Measurements from ENCODE around the gene GBF1.

DNA sequence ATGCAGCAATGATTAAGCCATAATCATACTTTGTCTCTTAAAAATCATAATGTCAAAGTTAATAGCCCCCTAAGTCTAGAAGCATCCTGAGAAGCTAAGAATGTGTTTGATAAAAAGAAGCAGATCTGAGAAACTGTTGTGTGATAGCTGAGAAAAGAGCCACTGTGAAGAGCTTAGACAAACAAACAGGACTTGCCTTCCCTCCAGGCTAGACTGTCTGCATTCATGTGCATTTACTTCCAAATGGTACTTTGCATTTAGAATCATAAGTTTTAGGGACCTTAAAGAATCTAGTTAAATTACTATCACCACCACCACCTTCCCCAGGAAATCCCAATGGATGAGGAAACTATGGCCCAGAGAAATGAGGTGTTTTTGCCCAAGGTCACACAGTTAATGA is 87.4 kb downstream of the GBF1 start:
- TF ChIP-seq, protein P1, sequence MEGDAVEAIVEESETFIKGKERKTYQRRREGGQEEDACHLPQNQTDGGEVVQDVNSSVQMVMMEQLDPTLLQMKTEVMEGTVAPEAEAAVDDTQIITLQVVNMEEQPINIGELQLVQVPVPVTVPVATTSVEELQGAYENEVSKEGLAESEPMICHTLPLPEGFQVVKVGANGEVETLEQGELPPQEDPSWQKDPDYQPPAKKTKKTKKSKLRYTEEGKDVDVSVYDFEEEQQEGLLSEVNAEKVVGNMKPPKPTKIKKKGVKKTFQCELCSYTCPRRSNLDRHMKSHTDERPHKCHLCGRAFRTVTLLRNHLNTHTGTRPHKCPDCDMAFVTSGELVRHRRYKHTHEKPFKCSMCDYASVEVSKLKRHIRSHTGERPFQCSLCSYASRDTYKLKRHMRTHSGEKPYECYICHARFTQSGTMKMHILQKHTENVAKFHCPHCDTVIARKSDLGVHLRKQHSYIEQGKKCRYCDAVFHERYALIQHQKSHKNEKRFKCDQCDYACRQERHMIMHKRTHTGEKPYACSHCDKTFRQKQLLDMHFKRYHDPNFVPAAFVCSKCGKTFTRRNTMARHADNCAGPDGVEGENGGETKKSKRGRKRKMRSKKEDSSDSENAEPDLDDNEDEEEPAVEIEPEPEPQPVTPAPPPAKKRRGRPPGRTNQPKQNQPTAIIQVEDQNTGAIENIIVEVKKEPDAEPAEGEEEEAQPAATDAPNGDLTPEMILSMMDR (optimal IDR thresholded peaks at IDR 0.05 in 1 of 3, IDR thresholded peaks at IDR 0.05 in 1 of 3, conservative IDR thresholded peaks at IDR 0.05 in 1 of 3; ENCODE audit: extremely low read depth in 1 of 3, insufficient read depth in 2 of 3, low read length in 3 of 3) = no peak
- no peak for TF ChIP-seq EZH2 (IDR thresholded peaks at IDR 0.05; ENCODE audit: low read length)
